ENCODE data around the gene PFN3. TPM values are rescaled to one million over a fixed set of nuclear protein-coding genes. Genes with fewer than 3 reads are reported as not detected.

PFN3 gene
- total RNA-seq, 1 experiment from 2014 or later = not detected

DNA sequence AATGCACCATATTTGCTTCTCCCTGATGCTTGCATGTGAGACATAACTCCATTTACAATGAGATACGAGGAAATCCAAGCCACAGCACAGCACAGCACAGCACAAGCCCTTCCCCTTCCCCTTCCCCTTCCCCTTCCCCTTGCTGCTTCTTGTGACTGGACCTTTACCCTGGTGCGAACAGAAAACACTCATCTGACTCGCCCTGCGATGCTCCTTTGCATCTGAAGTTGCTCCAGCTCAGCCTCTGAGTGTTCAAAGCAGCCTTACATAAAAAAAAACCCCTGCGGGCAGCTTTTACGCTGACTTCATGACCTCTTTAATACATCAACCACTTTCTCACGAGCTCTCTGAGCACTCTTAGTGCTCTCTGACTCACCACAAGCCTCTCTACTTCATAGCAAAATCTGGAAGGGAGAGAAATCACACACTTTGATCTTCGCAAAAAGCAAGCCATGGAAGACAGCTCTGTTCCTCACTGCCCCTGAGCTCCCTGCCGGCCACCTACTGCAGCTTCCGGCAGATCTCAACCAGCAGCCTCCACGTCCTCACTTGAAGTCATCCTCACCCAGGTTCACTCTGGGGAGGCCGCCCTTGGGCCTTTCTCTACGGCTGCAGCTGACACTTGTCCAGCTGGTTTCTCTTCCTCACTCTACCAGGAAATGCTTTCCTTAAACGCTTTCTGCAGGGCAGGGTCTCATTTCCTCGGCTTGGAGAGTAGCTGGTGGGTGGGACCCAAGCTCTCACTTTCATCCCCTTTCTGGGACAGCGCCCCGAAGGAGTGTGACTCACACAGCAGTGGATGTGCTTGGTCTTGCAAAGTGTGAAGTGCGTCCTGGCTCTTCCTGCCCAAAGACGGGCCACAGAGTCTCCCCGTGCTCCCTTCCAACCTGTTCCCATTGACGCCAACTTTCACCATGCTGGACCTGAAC is 11.0 kb downstream of the PFN3 start:
- no peaks in the 10 kb centered on the region for H3K36me3 ChIP-seq (ENCODE audit: control insufficient read depth, insufficient read depth, low read length)
- Mint-ChIP-seq H3K36me3 (ENCODE audit: insufficient read depth, unreplicated experiment) (peaks cover 12% of the 10 kb centered on the region), H3K4me1 (ENCODE audit: low read depth, unreplicated experiment) (peaks cover 16% of the 10 kb centered on the region), H3K27ac (ENCODE audit: unreplicated experiment) (peak overlapping the region; percentile 33), H3K4me3 (ENCODE audit: unreplicated experiment) (peak overlapping the region; percentile 17), H3K9me3 (ENCODE audit: unreplicated experiment) (no peaks in the 10 kb centered on the region), H3K27me3 (ENCODE audit: insufficient read depth, unreplicated experiment) (no peaks in the 10 kb centered on the region)
- ChIA-PET POLR2A (interaction anchor here (0.7 to 2.3 kb wide), 6 partner anchors 11 to 38 kb away, joined by 3 to 13 read pairs (median 4); partner anchors contain the start of genes GRK6 and LMAN2), CTCF (interaction anchor here (1.0 to 4.7 kb wide), 8 partner anchors 11 to 112 kb away, joined by 3 to 148 read pairs (median 16); partner anchors contain the start of genes LMAN2, PDLIM7 and PFN3)
- no TSS peak for BruUV-seq (replicated peaks)
- no peaks in the 10 kb centered on the region for H3K27me3 ChIP-seq (replicated peaks; ENCODE audit: control insufficient read depth, insufficient read depth, low read length)
- no peaks in the 10 kb centered on the region for H3K9me3 ChIP-seq
- H3K4me1 ChIP-seq = peaks cover 22% of the 10 kb centered on the region
- H3K4me3 ChIP-seq (ENCODE audit: low read depth, low read length) = no peak overlapping the region
- DNase-seq = peak; percentile 49 to 69
- TF ChIP-seq, protein P1, sequence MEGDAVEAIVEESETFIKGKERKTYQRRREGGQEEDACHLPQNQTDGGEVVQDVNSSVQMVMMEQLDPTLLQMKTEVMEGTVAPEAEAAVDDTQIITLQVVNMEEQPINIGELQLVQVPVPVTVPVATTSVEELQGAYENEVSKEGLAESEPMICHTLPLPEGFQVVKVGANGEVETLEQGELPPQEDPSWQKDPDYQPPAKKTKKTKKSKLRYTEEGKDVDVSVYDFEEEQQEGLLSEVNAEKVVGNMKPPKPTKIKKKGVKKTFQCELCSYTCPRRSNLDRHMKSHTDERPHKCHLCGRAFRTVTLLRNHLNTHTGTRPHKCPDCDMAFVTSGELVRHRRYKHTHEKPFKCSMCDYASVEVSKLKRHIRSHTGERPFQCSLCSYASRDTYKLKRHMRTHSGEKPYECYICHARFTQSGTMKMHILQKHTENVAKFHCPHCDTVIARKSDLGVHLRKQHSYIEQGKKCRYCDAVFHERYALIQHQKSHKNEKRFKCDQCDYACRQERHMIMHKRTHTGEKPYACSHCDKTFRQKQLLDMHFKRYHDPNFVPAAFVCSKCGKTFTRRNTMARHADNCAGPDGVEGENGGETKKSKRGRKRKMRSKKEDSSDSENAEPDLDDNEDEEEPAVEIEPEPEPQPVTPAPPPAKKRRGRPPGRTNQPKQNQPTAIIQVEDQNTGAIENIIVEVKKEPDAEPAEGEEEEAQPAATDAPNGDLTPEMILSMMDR (IDR thresholded peaks at IDR 0.05; ENCODE audit: insufficient read depth in 1 of 2, low read depth in 1 of 2, low read length in 1 of 2, severe bottlenecking in 1 of 2, unreplicated experiment in 1 of 2) = no peak
- intact Hi-C loops (cut with micrococcal nuclease; ENCODE audit: unreplicated experiment) = loop anchor here (1.0 to 2.0 kb wide), 5 partner anchors 10 to 71 kb away; no protein-coding TSS in a partner anchor

DNA sequence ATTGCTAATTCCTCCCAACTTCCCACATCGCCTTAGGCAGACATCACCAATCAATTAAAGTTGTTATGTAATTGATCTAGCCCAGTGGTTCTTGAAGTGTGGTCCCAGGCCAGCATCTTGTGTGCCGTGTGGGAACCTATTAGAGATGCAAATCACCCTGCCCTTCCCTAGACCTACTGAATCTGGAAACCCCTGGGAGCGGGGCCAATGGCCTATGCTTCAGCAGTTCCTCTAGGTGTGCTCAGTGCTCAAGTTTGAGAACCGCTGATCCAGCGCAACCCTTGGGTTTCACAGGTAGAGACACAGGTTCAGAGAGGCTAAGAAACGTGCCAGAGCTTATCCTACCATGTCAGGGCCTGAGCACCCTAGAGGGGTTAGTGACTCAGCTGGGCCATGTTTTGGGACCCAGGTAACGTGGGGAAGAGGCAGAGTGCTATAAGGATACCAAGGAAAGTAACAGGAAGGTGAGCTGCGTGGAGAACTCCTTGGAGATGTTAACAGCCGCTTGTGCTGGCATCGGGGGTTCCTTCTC is 11.9 kb downstream of the PFN3 start:
- no peaks in the 10 kb centered on the region for H3K27me3 Mint-ChIP-seq (ENCODE audit: insufficient read depth, unreplicated experiment)
- CTCF ChIA-PET = interaction anchor here (1.3 to 4.7 kb wide), 4 partner anchors 10 to 113 kb away, joined by 5 to 148 read pairs (median 33); partner anchors contain the start of gene PFN3

DNA sequence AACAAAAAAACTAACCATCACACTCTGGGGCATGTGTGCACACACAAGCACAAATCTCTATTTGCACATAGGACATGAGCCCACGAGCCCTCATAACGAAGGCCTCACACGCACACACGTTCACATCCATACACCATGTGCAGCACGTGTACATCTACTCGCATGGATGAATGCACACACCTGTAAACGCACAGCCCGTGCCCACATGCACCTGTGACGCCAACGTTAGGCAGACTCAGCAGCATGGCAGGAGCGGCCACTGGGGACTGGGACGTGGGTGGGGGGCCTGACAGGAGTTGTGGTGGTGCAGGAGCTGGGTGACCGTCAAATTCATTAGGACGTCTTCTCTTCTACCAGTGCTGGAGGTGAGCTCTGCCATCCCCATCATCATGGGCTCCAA is 13.1 kb downstream of the PFN3 start:
- POLR2A ChIA-PET = no interaction called here
- CTCF ChIA-PET = interaction anchor here (0.6 to 4.7 kb wide), 3 partner anchors 16 to 67 kb away, joined by 3 to 148 read pairs (median 6); partner anchors contain the start of gene PFN3
- intact Hi-C loops (cut with micrococcal nuclease; ENCODE audit: unreplicated experiment) = no loop called here

More for the DNA sequence above, 11.9 kb downstream of the PFN3 start:
- Mint-ChIP-seq H3K9me3 (ENCODE audit: unreplicated experiment) (no peaks in the 10 kb centered on the region), H3K36me3 (ENCODE audit: insufficient read depth, unreplicated experiment) (peaks cover 12% of the 10 kb centered on the region), H3K4me1 (ENCODE audit: low read depth, unreplicated experiment) (peaks cover 16% of the 10 kb centered on the region), H3K4me3 (ENCODE audit: unreplicated experiment) (no peak overlapping the region), H3K27ac (ENCODE audit: unreplicated experiment) (no peak overlapping the region)
- Histone ChIP-seq H3K36me3 (ENCODE audit: control insufficient read depth, insufficient read depth, low read length) (no peaks in the 10 kb centered on the region), H3K4me1 (peaks cover 22% of the 10 kb centered on the region), H3K9me3 (no peaks in the 10 kb centered on the region), H3K27me3 (replicated peaks; ENCODE audit: control insufficient read depth, insufficient read depth, low read length) (no peaks in the 10 kb centered on the region), H3K4me3 (ENCODE audit: low read depth, low read length) (no peak overlapping the region)
- intact Hi-C loops (cut with micrococcal nuclease; ENCODE audit: unreplicated experiment) = no loop called here
- DNase-seq = no peak
- POLR2A ChIA-PET = interaction anchor here (1.0 to 1.1 kb wide), 2 partner anchors 10 to 38 kb away, joined by 3 to 11 read pairs; partner anchors contain the start of gene GRK6
- TF ChIP-seq, protein P1 (IDR thresholded peaks at IDR 0.05; ENCODE audit: insufficient read depth in 1 of 2, low read depth in 1 of 2, low read length in 1 of 2, severe bottlenecking in 1 of 2, unreplicated experiment in 1 of 2) = no peak
- no TSS peak for BruUV-seq (replicated peaks)

More for the DNA sequence above, 13.1 kb downstream of the PFN3 start:
- Mint-ChIP-seq H3K4me3 (ENCODE audit: unreplicated experiment) (no peak overlapping the region), H3K9me3 (ENCODE audit: unreplicated experiment) (no peaks in the 10 kb centered on the region), H3K4me1 (ENCODE audit: low read depth, unreplicated experiment) (peaks cover 16% of the 10 kb centered on the region), H3K27ac (ENCODE audit: unreplicated experiment) (no peak overlapping the region), H3K27me3 (ENCODE audit: insufficient read depth, unreplicated experiment) (no peaks in the 10 kb centered on the region), H3K36me3 (ENCODE audit: insufficient read depth, unreplicated experiment) (peaks cover 12% of the 10 kb centered on the region)
- H3K27me3 ChIP-seq (replicated peaks; ENCODE audit: control insufficient read depth, insufficient read depth, low read length) = no peaks in the 10 kb centered on the region
- TF ChIP-seq, protein P1 (IDR thresholded peaks at IDR 0.05; ENCODE audit: insufficient read depth in 1 of 2, low read depth in 1 of 2, low read length in 1 of 2, severe bottlenecking in 1 of 2, unreplicated experiment in 1 of 2) = no peak
- no TSS peak for BruUV-seq (replicated peaks)
- peaks cover 22% of the 10 kb centered on the region for H3K4me1 ChIP-seq
- H3K36me3 ChIP-seq (ENCODE audit: control insufficient read depth, insufficient read depth, low read length) = no peaks in the 10 kb centered on the region
- DNase-seq = no peak
- no peaks in the 10 kb centered on the region for H3K9me3 ChIP-seq
- H3K4me3 ChIP-seq (ENCODE audit: low read depth, low read length) = no peak overlapping the region
